Stimulated activated CD4-positive, alpha-beta T cell treated with anti-CD3 and anti-CD28 coated beads, Interleukin-12 subunit alpha, Interleukin-12 subunit beta, amount 100 ng/mL, for 4 hours (primary cell): ENCODE measurements around the gene ATP13A2.
"Not testable (repeated sequence)": the region's sequence is repeated elsewhere in the genome, so short reads cannot be mapped to it uniquely, and the experiment has no call there.

ENCODE experiments used
- DNase-seq: peaks from one replicate; pipeline ENCODE4 v3.0.0-alpha.2; 2020

ATP13A2 gene

GRCh38 chr1:16975838-16976237, 35.9 kb downstream of the ATP13A2 start:
- DNase-seq = no peak

DNA sequence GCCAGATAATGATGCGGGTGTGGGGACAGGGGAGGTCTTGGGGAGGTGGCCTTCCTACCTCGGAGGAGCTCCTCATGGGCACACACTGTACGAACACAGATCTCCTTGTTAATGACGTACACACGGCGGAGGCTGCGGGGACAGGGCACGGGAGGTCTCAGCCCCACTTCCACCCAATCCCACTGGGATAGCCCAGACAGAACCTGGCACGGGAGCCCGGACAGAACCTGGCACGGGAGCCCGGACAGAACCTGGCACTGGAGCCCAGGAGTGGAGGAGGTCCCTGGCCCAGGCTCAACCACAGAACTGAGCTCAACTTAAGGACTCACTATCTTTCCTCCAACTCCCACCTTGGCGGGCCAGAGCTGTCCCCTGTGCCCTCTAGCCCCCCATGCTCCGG, 36.5 kb downstream of the ATP13A2 start:
- DNase-seq = no peak

GRCh38 chr1:16973215-16973614, 38.5 kb downstream of the ATP13A2 start:
- DNase-seq = no peak

GRCh38 chr1:16972189-16972895, 39.4 kb downstream of the ATP13A2 start:
- DNase-seq = no peak

- no peak for DNase-seq
These were observed 40.2 kb downstream of the ATP13A2 start for GRCh38 chr1:16971341-16972188.

DNA sequence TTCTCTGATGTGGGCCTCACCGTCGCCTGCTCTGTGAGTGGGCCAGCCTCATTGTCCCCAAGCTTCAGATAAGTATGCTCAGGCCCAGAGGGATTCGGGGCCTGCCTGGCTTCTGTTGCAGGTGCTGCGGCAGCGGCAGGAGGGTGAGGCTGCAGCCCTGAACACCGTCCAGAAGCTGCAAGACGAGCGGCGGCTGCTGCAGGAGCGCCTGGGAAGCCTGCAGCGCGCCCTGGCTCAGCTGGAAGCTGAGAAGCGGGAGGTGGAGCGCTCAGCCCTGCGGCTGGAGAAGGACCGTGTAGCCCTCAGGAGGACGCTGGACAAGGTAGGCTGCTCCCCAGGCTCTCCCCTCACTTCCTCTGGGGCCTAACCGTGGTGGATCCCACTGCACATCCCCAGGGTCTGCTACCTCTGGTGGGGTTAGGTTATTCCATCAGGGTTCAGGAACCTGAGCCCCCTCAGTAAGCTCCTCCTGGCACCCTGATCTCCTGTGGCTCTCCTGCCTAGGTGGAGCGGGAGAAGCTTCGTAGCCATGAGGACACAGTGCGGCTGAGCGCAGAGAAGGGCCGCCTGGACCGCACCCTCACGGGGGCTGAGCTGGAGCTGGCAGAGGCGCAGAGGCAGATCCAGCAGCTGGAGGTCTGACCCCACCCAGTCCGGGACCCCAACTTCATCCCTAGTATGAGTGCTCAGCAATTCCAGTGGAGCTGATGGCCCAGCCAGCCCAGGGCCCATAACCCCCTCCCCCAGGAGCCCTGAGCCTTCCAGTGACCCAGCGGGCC, 41.4 kb downstream of the ATP13A2 start:
- no peak for DNase-seq

DNA sequence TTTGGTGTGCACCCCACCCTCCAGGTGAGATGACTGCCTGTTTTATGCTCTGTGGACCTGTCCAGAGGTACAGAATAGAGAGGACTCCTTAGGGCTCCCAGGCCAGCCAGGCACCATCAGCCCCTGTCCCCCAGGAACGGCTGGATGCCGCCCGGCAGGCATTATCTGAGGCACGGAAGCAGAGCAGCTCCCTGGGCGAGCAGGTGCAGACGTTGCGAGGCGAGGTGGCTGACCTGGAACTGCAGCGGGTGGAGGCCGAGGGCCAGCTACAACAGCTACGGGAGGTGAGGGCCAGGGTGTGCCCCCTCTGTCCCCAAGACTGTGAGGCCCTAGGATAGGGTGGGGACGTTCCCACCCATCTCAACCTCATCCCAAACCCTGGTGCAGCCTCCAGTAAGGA, 42.1 kb downstream of the ATP13A2 start:
- DNase-seq = no peak

DNA sequence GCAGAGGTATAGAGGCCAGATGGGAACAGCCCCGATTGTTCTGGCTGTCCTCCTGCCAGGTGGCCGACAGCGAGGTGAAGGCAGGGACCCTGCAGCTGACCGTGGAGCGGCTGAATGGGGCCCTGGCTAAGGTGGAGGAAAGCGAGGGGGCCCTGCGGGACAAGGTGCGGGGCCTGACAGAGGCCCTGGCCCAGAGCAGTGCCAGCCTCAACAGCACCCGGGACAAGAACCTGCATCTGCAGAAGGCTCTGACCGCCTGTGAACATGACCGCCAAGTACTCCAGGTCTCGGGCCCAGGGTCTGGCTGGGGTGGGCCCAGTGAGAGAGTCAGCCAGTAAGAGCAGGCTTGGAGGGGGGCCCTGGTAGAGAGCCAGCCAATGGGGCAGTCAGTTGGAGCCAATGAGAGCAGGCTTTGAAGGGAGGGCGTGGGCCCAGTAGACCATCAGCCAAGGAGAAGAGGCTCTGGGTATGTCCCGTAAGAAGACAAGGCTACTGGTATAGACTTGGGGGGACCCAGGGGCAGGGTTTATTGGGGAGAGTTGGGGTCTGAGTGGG, 42.6 kb downstream of the ATP13A2 start:
- DNase-seq = no peak

GRCh38 chr1:16968372-16968771, 43.4 kb downstream of the ATP13A2 start:
- no peak for DNase-seq

- no peak for DNase-seq
These were observed 43.8 kb downstream of the ATP13A2 start for GRCh38 chr1:16967962-16968361.

GRCh38 chr1:16967095-16967575, 44.6 kb downstream of the ATP13A2 start:
- DNase-seq = no peak

DNA sequence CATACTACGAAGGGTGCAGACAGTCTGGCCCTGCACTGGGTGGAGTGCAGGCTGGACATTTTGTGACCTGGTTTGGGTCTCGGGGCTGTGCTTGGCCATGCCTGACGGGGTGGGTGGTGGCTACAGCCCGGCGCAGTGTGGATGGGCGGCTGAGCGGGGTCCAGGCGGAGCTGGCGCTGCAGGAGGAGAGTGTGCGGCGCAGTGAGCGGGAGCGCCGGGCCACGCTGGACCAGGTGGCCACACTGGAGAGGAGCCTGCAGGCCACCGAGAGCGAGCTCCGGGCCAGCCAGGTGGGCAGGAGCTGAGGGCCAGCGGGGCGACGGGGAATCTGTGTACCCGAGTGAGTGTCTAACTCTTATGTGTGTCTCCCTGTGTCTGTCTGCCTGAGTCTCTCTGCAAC, 45.4 kb downstream of the ATP13A2 start:
- no peak for DNase-seq

DNA sequence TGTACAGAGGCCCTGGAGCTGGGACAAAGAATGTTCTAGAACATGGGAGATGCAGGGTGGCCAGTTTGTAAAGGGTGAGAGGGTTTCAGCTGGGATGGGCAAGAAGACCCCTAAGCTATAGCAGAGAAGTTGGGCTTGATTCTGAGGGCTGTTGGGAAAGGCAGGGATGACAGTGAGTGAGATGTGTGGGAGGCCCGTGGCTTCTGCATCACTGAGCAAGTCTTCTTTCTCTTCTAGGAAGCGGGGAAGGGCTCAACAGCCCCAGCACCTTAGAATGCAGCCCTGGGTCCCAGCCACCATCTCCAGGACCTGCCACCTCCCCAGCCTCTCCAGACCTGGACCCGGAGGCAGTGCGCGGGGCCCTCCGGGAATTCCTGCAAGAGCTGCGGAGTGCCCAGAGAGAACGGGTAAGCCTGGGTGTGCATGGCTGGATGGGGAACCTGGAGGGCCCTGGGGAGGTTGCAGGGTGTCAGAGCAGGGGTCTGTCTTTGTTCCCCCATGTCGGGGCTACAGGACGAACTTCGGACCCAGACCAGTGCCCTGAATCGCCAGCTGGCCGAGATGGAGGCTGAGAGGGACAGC, 46.2 kb downstream of the ATP13A2 start:
- no peak for DNase-seq

GRCh38 chr1:16964169-16964568, 47.6 kb downstream of the ATP13A2 start:
- DNase-seq = not testable (repeated sequence)

DNA sequence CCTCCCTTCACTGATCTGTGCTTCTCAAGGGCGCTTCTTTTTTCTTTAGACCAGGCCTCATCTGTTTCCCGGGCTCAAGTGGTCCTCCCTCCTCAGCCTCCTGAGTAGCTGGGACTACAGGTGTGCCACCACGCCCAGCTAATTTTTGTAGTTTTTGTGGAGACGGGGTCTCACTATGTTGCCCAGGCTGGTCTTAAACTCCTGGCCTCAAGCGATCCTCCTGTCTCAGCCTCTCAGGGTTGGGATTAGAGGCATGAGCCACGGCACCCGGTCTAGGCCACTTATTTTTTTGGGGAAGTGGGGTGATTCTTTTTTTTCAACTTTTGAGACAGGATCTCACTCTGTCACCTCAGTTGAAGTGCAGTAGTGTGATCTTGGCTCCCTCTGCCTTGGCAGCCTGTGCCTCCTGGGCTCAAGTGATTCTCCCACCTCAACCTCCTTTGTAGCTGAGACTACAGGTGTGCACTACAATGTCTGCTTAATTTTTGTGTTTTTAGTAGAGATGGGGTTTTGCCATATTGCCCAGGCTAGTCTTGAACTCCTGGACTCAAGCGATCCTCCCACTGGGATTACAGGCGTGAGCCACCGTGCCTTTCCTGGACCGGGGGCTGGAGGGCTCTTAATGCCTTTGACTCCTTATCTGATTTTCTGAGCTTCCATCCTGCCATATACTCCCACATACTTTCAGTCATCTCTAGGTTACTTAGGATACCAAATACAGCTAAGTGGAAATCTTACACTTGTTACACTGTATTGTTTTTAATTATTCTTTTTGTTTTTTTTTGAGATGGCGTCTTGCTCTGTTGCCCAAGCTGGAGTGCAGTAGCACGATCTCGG, 50.2 kb downstream of the ATP13A2 start:
- no peak for DNase-seq

DNA sequence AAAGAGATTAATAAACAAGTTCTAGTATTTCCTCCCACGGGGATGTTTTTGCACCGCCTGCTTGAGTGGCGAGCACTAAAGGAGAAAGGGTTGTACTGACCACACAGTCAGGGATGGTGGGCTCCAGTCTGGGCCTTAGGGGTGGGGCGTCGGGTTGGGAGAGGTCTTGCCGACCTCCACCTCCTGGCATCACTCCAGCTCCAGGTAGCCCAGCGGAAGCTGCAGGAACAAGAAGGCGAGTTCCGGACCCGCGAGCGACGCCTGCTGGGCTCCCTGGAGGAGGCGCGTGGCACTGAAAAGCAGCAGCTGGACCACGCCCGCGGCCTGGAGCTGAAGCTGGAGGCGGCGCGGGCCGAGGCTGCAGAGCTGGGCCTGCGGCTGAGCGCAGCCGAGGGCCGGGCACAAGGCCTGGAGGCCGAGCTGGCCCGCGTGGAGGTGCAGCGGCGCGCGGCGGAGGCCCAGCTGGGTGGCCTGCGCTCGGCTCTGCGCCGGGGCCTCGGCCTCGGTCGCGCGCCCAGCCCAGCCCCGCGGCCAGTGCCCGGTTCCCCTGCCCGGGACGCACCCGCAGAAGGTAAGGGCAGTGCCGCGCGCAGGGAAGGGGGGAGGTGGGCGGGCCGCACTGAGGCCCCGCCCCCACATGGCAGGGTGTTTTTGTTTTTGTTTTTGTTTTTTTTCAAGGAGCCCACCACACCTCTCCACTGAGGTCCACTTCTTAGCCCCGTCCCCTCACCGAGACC, 51.0 kb downstream of the ATP13A2 start:
- DNase-seq = peak; percentile 80

DNA sequence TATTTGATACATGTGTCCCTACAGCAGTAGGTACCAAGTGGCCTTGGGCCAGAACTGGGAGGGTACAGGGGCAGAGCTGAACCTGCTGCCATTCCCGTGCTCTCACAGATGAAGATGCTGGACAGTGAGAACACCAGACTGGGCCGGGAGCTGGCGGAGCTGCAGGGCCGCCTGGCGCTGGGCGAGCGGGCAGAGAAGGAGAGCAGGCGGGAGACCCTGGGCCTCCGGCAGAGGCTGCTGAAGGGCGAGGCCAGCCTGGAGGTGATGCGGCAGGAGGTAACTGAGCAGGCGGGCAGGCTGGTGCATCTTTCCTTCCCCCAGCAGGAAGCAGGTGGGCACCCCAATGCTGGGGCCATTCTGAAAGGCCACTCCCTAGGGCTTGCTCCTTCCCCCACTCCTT, 53.3 kb downstream of the ATP13A2 start:
- no peak for DNase-seq

DNA sequence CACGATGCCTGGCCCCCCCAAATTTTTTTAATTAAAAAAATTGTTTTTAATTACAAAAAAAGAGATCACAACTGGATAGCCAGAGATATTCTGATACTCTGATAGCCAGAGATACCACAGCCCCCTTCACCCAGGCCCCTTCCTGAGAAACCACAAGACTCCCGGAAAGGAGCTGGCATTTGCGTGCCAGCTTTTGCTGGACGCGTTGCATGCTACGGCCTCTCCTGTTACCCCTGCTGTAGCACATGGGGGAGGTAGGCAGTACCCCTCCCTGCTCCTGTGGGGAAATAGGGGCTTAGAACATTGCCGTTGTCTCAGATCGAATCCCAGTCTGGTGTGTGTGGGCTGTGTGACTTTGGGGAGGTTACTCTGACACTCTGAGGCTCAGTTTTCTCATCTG, 54.0 kb downstream of the ATP13A2 start:
- no peak for DNase-seq

- DNase-seq = no peak
These were observed 55.0 kb downstream of the ATP13A2 start for GRCh38 chr1:16956775-16957174.

- no peak for DNase-seq
These were observed 56.5 kb downstream of the ATP13A2 start for GRCh38 chr1:16955186-16955585.

GRCh38 chr1:16954579-16954978, 57.1 kb downstream of the ATP13A2 start:
- DNase-seq = no peak
